H9 (cell line): ENCODE measurements around the gene MAST2. TPM values are rescaled to one million over a fixed set of nuclear protein-coding genes. Genes with fewer than 3 reads are reported as not detected.

ENCODE experiments used
- DNase-seq: peaks from one replicate; pipeline ENCODE4 v3.0.0-alpha.2; 2017
- H2AFZ ChIP-seq: one replicate; pipeline ENCODE4 v1.6.1; 2013; ENCODE audit warnings: mild to moderate bottlenecking, low read length, control low read depth, moderate library complexity
- H2AK5ac ChIP-seq: 2 replicates; pipeline ENCODE4 v1.6.1; 2013; ENCODE audit warnings: low read length, control low read depth, mixed read lengths; ENCODE audit not compliant: insufficient read length
- H2BK120ac ChIP-seq: one replicate; pipeline ENCODE4 v1.6.1; 2013; ENCODE audit warnings: low read depth, mild to moderate bottlenecking, low read length, control low read depth, inconsistent platforms; ENCODE audit not compliant: poor library complexity, severe bottlenecking
- H2BK12ac ChIP-seq: 2 replicates; pipeline ENCODE4 v1.6.1; 2013; ENCODE audit warnings: low read length, control low read depth, mixed read lengths, low read depth; ENCODE audit not compliant: insufficient read length
- H2BK15ac ChIP-seq: 2 replicates; pipeline ENCODE4 v1.6.1; 2013; ENCODE audit warnings: low read depth, low read length, control low read depth
- H2BK20ac ChIP-seq: one replicate; pipeline ENCODE4 v1.6.1; 2013; ENCODE audit warnings: low read depth, mild to moderate bottlenecking, low read length, control low read depth, inconsistent platforms; ENCODE audit not compliant: poor library complexity, severe bottlenecking
- H2BK5ac ChIP-seq: 2 replicates; pipeline ENCODE4 v1.6.1; 2013; ENCODE audit warnings: low read length, control low read depth, mixed read lengths; ENCODE audit not compliant: insufficient read length
- H3K14ac ChIP-seq: 2 replicates; pipeline ENCODE4 v1.6.1; 2013; ENCODE audit warnings: low read length, control low read depth; ENCODE audit not compliant: insufficient read depth
- H3K18ac ChIP-seq: 2 replicates; pipeline ENCODE4 v1.6.1; 2013; ENCODE audit warnings: low read depth, mild to moderate bottlenecking, mixed read lengths, low read length, control low read depth; ENCODE audit not compliant: insufficient read length
- H3K23ac ChIP-seq: 2 replicates; pipeline ENCODE4 v1.6.1; 2013; ENCODE audit warnings: low read length, control low read depth, mixed read lengths, low read depth; ENCODE audit not compliant: insufficient read length
- H3K23me2 ChIP-seq: 2 replicates; pipeline ENCODE4 v1.6.1; 2013; ENCODE audit warnings: low read depth, mild to moderate bottlenecking, mixed read lengths, low read length, control low read depth; ENCODE audit not compliant: insufficient read length, poor library complexity, severe bottlenecking
- H3K27ac ChIP-seq: 2 replicates; pipeline ENCODE4 v1.5.1; 2013; ENCODE audit warnings: low read length, control low read depth, mixed read lengths, low read depth; ENCODE audit not compliant: insufficient read length
- H3K27me3 ChIP-seq: 2 replicates; pipeline ENCODE4 v1.6.1; 2013; ENCODE audit warnings: low read length, control low read depth, inconsistent platforms; ENCODE audit not compliant: insufficient read depth
- H3K4ac ChIP-seq: 2 replicates; pipeline ENCODE4 v1.6.1; 2013; ENCODE audit warnings: low read depth, mild to moderate bottlenecking, control low read depth, inconsistent platforms, low read length, moderate library complexity
- H3K4me1 ChIP-seq: 2 replicates; pipeline ENCODE4 v1.6.1; 2013; ENCODE audit warnings: low read length, control low read depth, inconsistent platforms; ENCODE audit not compliant: insufficient read depth
- H3K4me2 ChIP-seq: 2 replicates; pipeline ENCODE4 v1.6.1; 2013; ENCODE audit warnings: low read length, control low read depth, mixed read lengths; ENCODE audit not compliant: insufficient read length, insufficient read depth
- H3K56ac ChIP-seq: 2 replicates; pipeline ENCODE4 v1.6.1; 2013; ENCODE audit warnings: low read depth, mild to moderate bottlenecking, mixed read lengths, low read length, control low read depth; ENCODE audit not compliant: insufficient read length
- H3K79me1 ChIP-seq: 2 replicates; pipeline ENCODE4 v1.6.1; 2013; ENCODE audit warnings: low read depth, mild to moderate bottlenecking, moderate library complexity, low read length, control low read depth, inconsistent platforms; ENCODE audit not compliant: insufficient read depth, poor library complexity, severe bottlenecking
- H3K79me2 ChIP-seq: 2 replicates; pipeline ENCODE4 v1.6.1; 2013; ENCODE audit warnings: low read length, control low read depth, inconsistent platforms; ENCODE audit not compliant: insufficient read depth
- H3K9ac ChIP-seq: 2 replicates; pipeline ENCODE4 v1.6.1; 2013; ENCODE audit warnings: low read length, control low read depth, mixed read lengths; ENCODE audit not compliant: insufficient read length; ENCODE audit errors: extremely low read depth
- H3K9me3 ChIP-seq: one replicate; pipeline ENCODE4 v1.6.1; 2013; ENCODE audit warnings: low read depth, low read length, inconsistent platforms; ENCODE audit not compliant: control insufficient read depth
- H3T11ph ChIP-seq: one replicate; pipeline ENCODE4 v1.6.1; 2013; ENCODE audit warnings: mild to moderate bottlenecking, low read length, control low read depth, inconsistent platforms
- H4K20me1 ChIP-seq: one replicate; pipeline ENCODE4 v1.6.1; 2013; ENCODE audit not compliant: control insufficient read depth, insufficient read length, insufficient read depth
- H4K5ac ChIP-seq: 2 replicates; pipeline ENCODE4 v1.6.1; 2013; ENCODE audit warnings: low read depth, mild to moderate bottlenecking, mixed read lengths, low read length, control low read depth; ENCODE audit not compliant: insufficient read length
- H4K8ac ChIP-seq: replicated peaks from 2 replicates; pipeline ENCODE4 v1.6.1; 2013; ENCODE audit warnings: low read length, control low read depth, mixed read lengths, low read depth; ENCODE audit not compliant: insufficient read length
- H4K91ac ChIP-seq: 2 replicates; pipeline ENCODE4 v1.6.1; 2013; ENCODE audit warnings: low read depth, mild to moderate bottlenecking, moderate library complexity, mixed read lengths, low read length, control low read depth; ENCODE audit not compliant: insufficient read length
- H3K27ac Mint-ChIP-seq, 3 experiments: 2 replicates in 2 of 3; 3 replicates in 1 of 3; pipeline ENCODE4 v1.8.0; 2020 to 2021; ENCODE audit warnings: mixed read lengths in 3 of 3, mild to moderate bottlenecking in 1 of 3, moderate library complexity in 1 of 3
- H3K27me3 Mint-ChIP-seq: 2 replicates; pipeline ENCODE4 v1.8.0; 2021; ENCODE audit warnings: low read depth, mild to moderate bottlenecking, moderate library complexity, mixed read lengths
- H3K36me3 Mint-ChIP-seq, 3 experiments: 2 replicates in 2 of 3; 3 replicates in 1 of 3; pipeline ENCODE4 v1.8.0; 2020 to 2021; ENCODE audit warnings: low read depth in 3 of 3, mixed read lengths in 3 of 3; ENCODE audit not compliant: insufficient read depth in 1 of 3
- H3K4me1 Mint-ChIP-seq, 2 experiments: 2 replicates each; pipeline ENCODE4 v1.8.0; 2020; ENCODE audit warnings: mixed read lengths in 2 of 2
- H3K4me3 Mint-ChIP-seq, 2 experiments: 2 replicates in 1 of 2; 3 replicates in 1 of 2; pipeline ENCODE4 v1.8.0; 2020 to 2021; ENCODE audit warnings: mild to moderate bottlenecking in 2 of 2, mixed read lengths in 2 of 2, moderate library complexity in 1 of 2
- H3K9me3 Mint-ChIP-seq, 2 experiments: 2 replicates in 1 of 2; 3 replicates in 1 of 2; pipeline ENCODE4 v1.8.0; 2020; ENCODE audit warnings: mild to moderate bottlenecking in 2 of 2, mixed read lengths in 2 of 2, moderate library complexity in 1 of 2
- CTCF ChIP-seq: fragments of 200-600 bp; sonication (generic); conservative IDR thresholded peaks from 3 replicates; pipeline ENCODE4 v1.8.0; 2021; ENCODE audit warnings: antibody characterized with exemption, mild to moderate bottlenecking
- WGBS: extraction: QIAGEN DNeasy Blood & Tissue Kit; methylation state at CpG from one replicate; pipeline ENCODE4 v1.1.7; 2013; ENCODE audit warnings: missing lambda C conversion rate, low lambda C conversion rate, mixed read lengths; ENCODE audit not compliant: insufficient read length; ENCODE audit errors: extremely low coverage; 5-methylcytosine and 5-hydroxymethylcytosine counted together
- total RNA-seq: library from RNA; stranded (reverse); gene quantifications from 2 replicates; pipeline ENCODE4 v1.2.1, GENCODE V29; 2021

Gene MAST2
- total RNA-seq, 1 experiment from 2014 or later: 28.8 TPM

GRCh38 chr1:46084553-46085451 is 281.4 kb downstream of the MAST2 start:
- DNase-seq: no peak
- H3K36me3 Mint-ChIP-seq: 0 out of 7 replicates have a peak, but pooled peaks cover 0 to 2% (median 0%) of the 10 kb centered on the region in 3 experiments
- H3K56ac ChIP-seq: no peak overlapping the region
- no peak overlapping the region for H3K14ac ChIP-seq
- peaks cover 5 to 6% of the 10 kb centered on the region in 2 experiments for H3K4me1 Mint-ChIP-seq
- no peak overlapping the region for H2AK5ac ChIP-seq
- TF ChIP-seq CTCF: no peak
- H3K4me1 ChIP-seq: no peaks in the 10 kb centered on the region
- no peak overlapping the region for H2BK20ac ChIP-seq
- H2BK120ac ChIP-seq: no peak overlapping the region
- H4K91ac ChIP-seq: no peak overlapping the region
- no peak overlapping the region for H3K9ac ChIP-seq
- H3K79me1 ChIP-seq: no peaks in the 10 kb centered on the region
- no peaks in the 10 kb centered on the region for H3K27me3 ChIP-seq
- H3K4ac ChIP-seq: no peak overlapping the region
- H4K8ac ChIP-seq: no peak overlapping the region
- H2AFZ ChIP-seq: no peak overlapping the region
- H3K23ac ChIP-seq: no peak overlapping the region
- H3K27ac ChIP-seq: no peak overlapping the region
- H3K4me2 ChIP-seq: no peak overlapping the region
- no peaks in the 10 kb centered on the region for H4K20me1 ChIP-seq
- no peaks in the 10 kb centered on the region for H3K79me2 ChIP-seq
- no peak overlapping the region for H4K5ac ChIP-seq
- H3K23me2 ChIP-seq: no peaks in the 10 kb centered on the region
- no peak overlapping the region for H3K4me3 Mint-ChIP-seq
- no peak overlapping the region for H3K18ac ChIP-seq
- H3K27me3 Mint-ChIP-seq: no peaks in the 10 kb centered on the region
- no peak overlapping the region for H2BK5ac ChIP-seq
- H2BK12ac ChIP-seq: no peak overlapping the region
- WGBS: no CpG with 5 or more reads among the region's 1 CpG
- no peaks in the 10 kb centered on the region for H3K9me3 ChIP-seq
- H3K9me3 Mint-ChIP-seq: no peaks in the 10 kb centered on the region
- no peak overlapping the region for H3T11ph ChIP-seq
- no peak overlapping the region for H3K27ac Mint-ChIP-seq
- H2BK15ac ChIP-seq: no peak overlapping the region

Other genes with a start within 250 kb of the MAST2 start
- 484 and 514 TPM in 2 replicates for gene NASP, start 219.6 kb upstream of the MAST2 start, total RNA-seq
- 1.0 and 1.9 TPM in 2 replicates for gene CCDC17, start 179.6 kb upstream of the MAST2 start, total RNA-seq
- 101 and 115 TPM in 2 replicates for gene GPBP1L1, start 117.1 kb upstream of the MAST2 start, total RNA-seq
- 29.1 and 30.7 TPM in 2 replicates for gene TMEM69, start 115.4 kb upstream of the MAST2 start, total RNA-seq
- gene IPP, start 53.0 kb upstream of the MAST2 start, total RNA-seq: 5.4 and 6.3 TPM in 2 replicates